ENCODE measurements around the gene COL28A1. TPM values are rescaled to one million over a fixed set of nuclear protein-coding genes. Genes with fewer than 3 reads are reported as not detected.
A peak's percentile ranks its signal among the peaks of the same experiment; 100 is the strongest.

Gene COL28A1
- polyA plus RNA-seq, 3 donors, result not detected

- peak overlapping the region; percentile 39 for H3K9ac ChIP-seq (ENCODE audit: insufficient read depth, low read length, poor library complexity, severe bottlenecking)
- H3K79me2 ChIP-seq (ENCODE audit: insufficient read depth, low read length), result no peaks in the 10 kb centered on the region
- peaks cover 9 to 10% of the 10 kb centered on the region in 2 donors for H3K4me1 ChIP-seq (ENCODE audit: control insufficient read depth in 1 of 2, insufficient read depth in 2 of 2, low read length in 2 of 2)
- H3K9me3 Mint-ChIP-seq, result peaks cover 0 to 4% (median 0%) of the 10 kb centered on the region in 7 donors
- no peaks in the 10 kb centered on the region for H4K20me1 ChIP-seq (ENCODE audit: insufficient read depth, low read length)
- WGBS (ENCODE audit: insufficient coverage), result no CpG with 5 or more reads among the region's 3 CpGs
- H3K4me3 Mint-ChIP-seq, result peak overlapping the region; percentile 74 to 94
- DNase-seq, result peak; percentile 11 to 31 (median 12)
- peak overlapping the region; percentile 62 to 93 (median 80) for H3K27ac Mint-ChIP-seq
- H3K4me1 Mint-ChIP-seq, result peaks cover 17% of the 10 kb centered on the region
- no peak for TF ChIP-seq CTCF (IDR thresholded peaks at IDR 0.05)
- H3K36me3 ChIP-seq (replicated peaks in 1 of 2; ENCODE audit: control insufficient read depth in 1 of 2, insufficient read depth in 2 of 2, low read length in 2 of 2), result no peaks in the 10 kb centered on the region
- peak overlapping the region; percentile 15 to 59 (median 54) for H3K4me3 ChIP-seq (replicated peaks in 1 of 3; ENCODE audit: low read depth in 2 of 3, low read length in 3 of 3)
- H3K4me2 ChIP-seq (replicated peaks; ENCODE audit: extremely low read depth, low read length, poor library complexity, severe bottlenecking), result peak overlapping the region; percentile 69
- peak overlapping the region; percentile 63 to 72 for H3K27ac ChIP-seq (ENCODE audit: low read depth in 1 of 2, low read length in 2 of 2)
- no peaks in the 10 kb centered on the region for H3K27me3 ChIP-seq (ENCODE audit: control insufficient read depth in 2 of 2, insufficient read depth in 2 of 2, low read length in 2 of 2)
- peak overlapping the region; percentile 68 for H2AFZ ChIP-seq (ENCODE audit: insufficient read depth, low read depth, low read length, poor library complexity, severe bottlenecking)
- intact Hi-C loops (cut with micrococcal nuclease), result loop anchor here in 1 of 2 donors (10.0 kb wide), 1 partner anchor 313 kb away; no protein-coding TSS in a partner anchor
- peaks cover 0 to 1% (median 0%) of the 10 kb centered on the region in 3 donors for H3K27me3 Mint-ChIP-seq (ENCODE audit: low read depth in 3 of 3)
- no peaks in the 10 kb centered on the region for H3K9me3 ChIP-seq (replicated peaks in 1 of 2; ENCODE audit: control insufficient read depth in 1 of 2, insufficient read depth in 1 of 2, low read length in 2 of 2)
- no peaks in the 10 kb centered on the region for H3K36me3 Mint-ChIP-seq
Measured at GRCh38 chr7:7417851-7418250, 117.8 kb downstream of the COL28A1 start.

GRCh38 chr7:7417414-7417813, 118.3 kb downstream of the COL28A1 start:
- DNase-seq, result peak in 1 of 3 donors; percentile 3
- intact Hi-C loops (cut with micrococcal nuclease), result loop anchor here in 1 of 2 donors (10.0 kb wide), 1 partner anchor 313 kb away; no protein-coding TSS in a partner anchor
- Histone ChIP-seq H3K27me3 (ENCODE audit: control insufficient read depth in 2 of 2, insufficient read depth in 2 of 2, low read length in 2 of 2) (no peaks in the 10 kb centered on the region), H2AFZ (ENCODE audit: insufficient read depth, low read depth, low read length, poor library complexity, severe bottlenecking) (peak overlapping the region; percentile 68), H3K27ac (ENCODE audit: low read depth in 1 of 2, low read length in 2 of 2) (peak overlapping the region; percentile 63 to 72), H3K36me3 (replicated peaks in 1 of 2; ENCODE audit: control insufficient read depth in 1 of 2, insufficient read depth in 2 of 2, low read length in 2 of 2) (no peaks in the 10 kb centered on the region), H3K9ac (ENCODE audit: insufficient read depth, low read length, poor library complexity, severe bottlenecking) (peak overlapping the region; percentile 39), H3K79me2 (ENCODE audit: insufficient read depth, low read length) (no peaks in the 10 kb centered on the region), H3K4me1 (ENCODE audit: control insufficient read depth in 1 of 2, insufficient read depth in 2 of 2, low read length in 2 of 2) (peaks cover 9 to 10% of the 10 kb centered on the region in 2 donors), H4K20me1 (ENCODE audit: insufficient read depth, low read length) (no peaks in the 10 kb centered on the region), H3K4me3 (replicated peaks in 1 of 3; ENCODE audit: low read depth in 2 of 3, low read length in 3 of 3) (peak overlapping the region; percentile 15 to 59 (median 54)), H3K9me3 (replicated peaks in 1 of 2; ENCODE audit: control insufficient read depth in 1 of 2, insufficient read depth in 1 of 2, low read length in 2 of 2) (no peaks in the 10 kb centered on the region), H3K4me2 (replicated peaks; ENCODE audit: extremely low read depth, low read length, poor library complexity, severe bottlenecking) (peak overlapping the region; percentile 69)
- peaks cover 0 to 4% (median 0%) of the 10 kb centered on the region in 7 donors for H3K9me3 Mint-ChIP-seq
- H3K4me3 Mint-ChIP-seq, result peak overlapping the region; percentile 74 to 94
- H3K4me1 Mint-ChIP-seq, result peaks cover 17% of the 10 kb centered on the region
- TF ChIP-seq CTCF (IDR thresholded peaks at IDR 0.05), result no peak
- peaks cover 0 to 1% (median 0%) of the 10 kb centered on the region in 3 donors for H3K27me3 Mint-ChIP-seq (ENCODE audit: low read depth in 3 of 3)
- peak overlapping the region in 6 of 7 donors; percentile 74 to 93 (median 82) for H3K27ac Mint-ChIP-seq
- no CpG with 5 or more reads among the region's 2 CpGs for WGBS (ENCODE audit: insufficient coverage)
- no peaks in the 10 kb centered on the region for H3K36me3 Mint-ChIP-seq
